PFSK-1 (cell line): Measurements from ENCODE around the gene FUBP3.

Source experiments
- POLR2AphosphoS5 ChIP-seq: IDR thresholded peaks from 2 replicates; pipeline ENCODE4 v1.6.1; 2012; ENCODE audit warnings: low read depth, mild to moderate bottlenecking, control low read depth, low read length, moderate library complexity
- TAF1 ChIP-seq: IDR thresholded peaks from 2 replicates; pipeline ENCODE4 v1.6.1; 2012; ENCODE audit warnings: low read length, control low read depth, borderline replicate concordance; ENCODE audit not compliant: insufficient read depth

DNA sequence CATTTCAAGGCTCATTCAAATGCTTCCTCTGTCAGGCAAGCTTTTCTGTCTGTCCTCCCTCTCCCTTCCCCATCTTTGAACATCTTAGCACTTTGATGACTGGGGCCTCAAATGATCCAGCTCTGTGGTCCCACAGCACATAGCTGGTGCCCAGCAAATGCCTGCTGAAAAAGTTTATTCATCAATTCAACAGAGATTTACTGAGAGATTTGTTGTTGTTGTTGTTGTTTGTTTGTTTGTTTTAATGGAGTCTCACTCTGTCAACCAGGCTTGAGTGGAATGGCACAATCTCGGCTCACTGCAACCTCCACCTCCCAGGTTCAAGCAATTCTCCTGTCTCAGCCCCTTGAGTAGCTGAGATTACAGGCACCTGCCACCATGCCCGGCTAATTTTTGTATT, 108.2 kb downstream of the FUBP3 start:
- TF ChIP-seq POLR2AphosphoS5 (no peak), TAF1 (no peak)
